GM21619 (cell line): ENCODE data around the gene MRPS27.
"Not testable (repeated sequence)": the region's sequence is repeated elsewhere in the genome, so short reads cannot be mapped to it uniquely, and the experiment has no call there.

ENCODE experiments used
- ATAC-seq: cut with Tn5 transposase; IDR thresholded peaks from one replicate; pipeline ENCODE4 v1.9.1; 2021; ENCODE audit not compliant: unreplicated experiment

Gene MRPS27

GRCh38 chr5:72177538-72177937, 142.5 kb downstream of the MRPS27 start:
- peak; percentile 84 for ATAC-seq

GRCh38 chr5:72172786-72173185, 147.3 kb downstream of the MRPS27 start:
- ATAC-seq = no peak

- no peak for ATAC-seq
These were observed 148.4 kb downstream of the MRPS27 start for GRCh38 chr5:72171667-72172066.

GRCh38 chr5:72171181-72171580, 148.9 kb downstream of the MRPS27 start:
- ATAC-seq = not testable (repeated sequence)

- ATAC-seq = no peak
These were observed 149.9 kb downstream of the MRPS27 start for GRCh38 chr5:72170101-72170500.
